Stimulated activated CD8-positive, alpha-beta memory T cell treated with anti-CD3 and anti-CD28 coated beads, Interleukin-15, amount 100 ng/mL, for 48 hours (primary cell): ENCODE results near the gene SF3B3.
"Not testable (repeated sequence)": the region's sequence is repeated elsewhere in the genome, so short reads cannot be mapped to it uniquely, and the experiment has no call there.

Source experiments
- DNase-seq, 2 donors: peaks; one replicate each; pipeline ENCODE4 v3.0.0-alpha.2; 2020; ENCODE audit warnings: low read depth in 2 of 2

Gene SF3B3

DNA sequence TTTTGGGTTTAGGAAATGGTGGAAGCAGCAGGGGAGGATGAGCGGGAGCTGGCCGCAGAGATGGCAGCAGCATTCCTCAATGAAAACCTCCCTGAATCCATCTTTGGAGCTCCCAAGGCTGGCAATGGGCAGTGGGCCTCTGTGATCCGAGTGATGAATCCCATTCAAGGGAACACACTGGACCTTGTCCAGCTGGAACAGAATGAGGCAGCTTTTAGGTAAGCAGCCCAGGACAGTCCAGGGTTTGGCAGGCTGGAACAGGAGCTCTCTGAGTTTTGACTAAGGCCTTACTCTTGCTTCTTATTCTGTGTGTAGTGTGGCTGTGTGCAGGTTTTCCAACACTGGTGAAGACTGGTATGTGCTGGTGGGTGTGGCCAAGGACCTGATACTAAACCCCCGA is 41.4 kb downstream of the SF3B3 start:
- no peak for DNase-seq

DNA sequence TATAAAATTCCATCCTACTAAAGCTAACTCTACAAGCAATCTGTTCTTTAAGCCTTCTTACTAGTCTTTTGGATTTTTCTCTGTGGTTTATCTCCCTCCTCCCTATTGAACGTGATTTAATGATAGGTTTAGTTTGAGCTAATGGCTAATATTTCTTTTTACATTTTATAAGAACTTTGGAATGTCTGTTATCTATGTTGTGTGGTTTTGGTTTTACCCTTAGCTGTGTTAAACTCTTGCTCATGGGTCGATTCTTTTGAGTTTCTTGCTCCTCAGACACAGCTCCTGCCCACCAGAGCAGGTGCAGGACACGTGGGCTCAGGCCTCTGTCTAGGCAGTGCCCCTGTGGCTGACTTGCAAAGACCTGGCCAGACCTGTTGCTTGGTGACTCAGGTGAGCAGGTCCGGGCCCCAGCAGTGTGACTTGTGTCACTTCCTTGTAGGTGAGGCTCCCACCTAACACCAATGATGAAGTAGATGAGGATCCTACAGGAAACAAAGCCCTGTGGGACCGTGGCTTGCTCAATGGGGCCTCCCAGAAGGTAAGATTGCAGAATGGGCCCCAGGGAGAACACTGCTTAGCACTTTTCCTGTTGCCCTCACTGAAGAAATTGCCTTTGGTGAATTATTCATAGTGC is 45.1 kb downstream of the SF3B3 start:
- no peak for DNase-seq

DNA sequence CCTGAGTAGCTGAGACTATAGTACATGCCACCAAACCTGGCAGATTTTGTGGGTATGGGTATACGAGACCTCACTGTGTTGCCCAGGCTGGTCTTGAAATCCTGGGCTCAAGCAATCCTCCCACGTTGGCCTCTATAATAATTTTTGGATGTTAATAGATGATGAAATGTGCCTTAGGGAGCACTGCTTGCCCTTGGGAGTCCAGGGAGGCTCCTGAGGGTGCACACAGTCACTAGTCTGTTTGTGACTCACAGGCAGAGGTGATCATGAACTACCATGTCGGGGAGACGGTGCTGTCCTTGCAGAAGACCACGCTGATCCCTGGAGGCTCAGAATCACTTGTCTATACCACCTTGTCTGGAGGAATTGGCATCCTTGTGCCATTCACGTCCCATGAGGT is 46.1 kb downstream of the SF3B3 start:
- no peak for DNase-seq

DNA sequence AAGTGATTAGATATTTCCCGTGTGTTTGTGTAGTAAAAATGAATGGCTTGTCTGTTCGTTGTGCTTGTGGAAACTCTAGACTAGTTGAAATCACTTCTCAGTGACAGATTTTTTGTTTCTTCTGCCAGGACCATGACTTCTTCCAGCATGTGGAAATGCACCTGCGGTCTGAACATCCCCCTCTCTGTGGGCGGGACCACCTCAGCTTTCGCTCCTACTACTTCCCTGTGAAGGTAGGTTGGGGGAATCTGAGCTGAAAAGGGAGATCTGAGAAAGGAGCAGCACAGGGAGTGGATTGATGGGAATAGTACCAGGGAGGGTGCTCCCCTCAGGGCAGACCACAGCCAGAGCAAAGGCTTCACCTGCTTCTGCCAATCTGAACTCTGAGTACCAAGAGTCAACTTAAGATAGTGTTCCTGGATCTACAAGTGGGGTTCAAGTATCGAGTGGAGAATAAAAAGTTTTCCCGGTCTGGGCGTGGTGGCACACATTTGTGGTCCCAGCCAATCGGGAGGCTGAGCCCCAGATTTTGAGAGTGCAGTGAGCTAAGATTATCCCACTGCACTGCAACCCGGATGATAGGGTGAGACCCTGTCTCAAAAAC is 47.5 kb downstream of the SF3B3 start:
- DNase-seq: no peak

DNA sequence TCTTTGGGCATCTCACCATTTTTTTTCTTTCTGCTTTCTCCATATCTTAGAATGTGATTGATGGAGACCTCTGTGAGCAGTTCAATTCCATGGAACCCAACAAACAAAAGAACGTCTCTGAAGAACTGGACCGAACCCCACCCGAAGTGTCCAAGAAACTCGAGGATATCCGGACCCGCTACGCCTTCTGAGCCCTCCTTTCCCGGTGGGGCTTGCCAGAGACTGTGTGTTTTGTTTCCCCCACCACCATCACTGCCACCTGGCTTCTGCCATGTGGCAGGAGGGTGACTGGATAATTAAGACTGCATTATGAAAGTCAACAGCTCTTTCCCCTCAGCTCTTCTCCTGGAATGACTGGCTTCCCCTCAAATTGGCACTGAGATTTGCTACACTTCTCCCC is 48.0 kb downstream of the SF3B3 start:
- DNase-seq: no peak

DNA sequence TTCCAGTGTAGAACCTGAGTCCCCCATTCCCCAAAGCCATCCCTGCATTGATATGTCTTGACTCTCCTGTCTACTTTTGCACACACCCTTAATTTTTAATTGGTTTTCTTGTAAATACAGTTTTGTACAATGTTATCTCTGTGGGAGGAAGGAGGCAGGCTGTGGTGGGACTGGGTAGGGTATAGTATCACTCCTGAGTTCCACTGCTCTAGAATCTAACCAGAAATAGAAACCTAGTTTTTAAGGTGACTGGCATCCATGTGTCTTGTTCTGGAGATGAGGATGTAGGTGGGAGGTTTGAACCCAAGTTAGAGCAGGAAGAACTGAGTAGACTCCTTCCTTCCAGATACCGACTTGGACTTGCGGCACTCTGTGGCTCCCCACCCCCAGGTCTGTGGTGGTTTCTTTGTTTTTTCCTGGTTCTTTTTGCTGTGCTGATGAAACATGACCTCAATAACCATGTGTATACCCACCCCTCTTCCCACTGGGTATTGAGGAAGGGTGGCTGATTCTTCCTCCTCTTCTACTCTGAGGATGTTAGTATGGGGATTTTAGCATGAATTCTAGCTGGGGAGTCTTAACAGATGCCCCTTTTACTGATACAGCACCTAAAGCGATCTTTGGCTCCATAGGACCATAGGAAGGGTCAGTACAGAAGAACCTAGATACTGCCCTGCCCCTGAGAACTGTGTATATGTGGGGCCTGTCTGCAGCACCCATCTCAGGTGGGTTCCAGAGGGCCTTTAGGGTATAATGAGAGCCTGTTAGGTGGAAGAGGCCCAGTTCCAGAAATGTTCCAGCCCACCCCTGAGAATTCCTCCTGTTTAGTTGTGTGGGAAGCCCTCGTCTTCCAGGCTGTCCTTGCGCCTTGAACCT is 48.7 kb downstream of the SF3B3 start:
- no peak for DNase-seq

DNA sequence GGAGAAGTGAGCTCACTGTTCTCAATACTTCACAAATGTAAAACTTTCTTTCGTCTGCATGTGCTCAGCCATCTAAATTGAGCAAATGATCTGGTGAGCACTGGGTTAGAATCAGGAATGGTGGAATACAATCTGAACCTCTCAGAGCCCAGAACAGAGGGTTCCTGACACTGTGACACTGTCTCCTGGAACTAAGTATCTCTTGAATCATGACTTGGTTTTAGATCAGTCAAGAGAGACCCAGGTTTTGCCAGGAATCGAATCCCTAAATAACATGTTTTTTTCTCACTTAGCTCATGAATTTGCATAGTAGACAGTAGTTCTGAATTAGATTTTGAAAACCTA is 49.3 kb downstream of the SF3B3 start:
- DNase-seq: no peak

DNA sequence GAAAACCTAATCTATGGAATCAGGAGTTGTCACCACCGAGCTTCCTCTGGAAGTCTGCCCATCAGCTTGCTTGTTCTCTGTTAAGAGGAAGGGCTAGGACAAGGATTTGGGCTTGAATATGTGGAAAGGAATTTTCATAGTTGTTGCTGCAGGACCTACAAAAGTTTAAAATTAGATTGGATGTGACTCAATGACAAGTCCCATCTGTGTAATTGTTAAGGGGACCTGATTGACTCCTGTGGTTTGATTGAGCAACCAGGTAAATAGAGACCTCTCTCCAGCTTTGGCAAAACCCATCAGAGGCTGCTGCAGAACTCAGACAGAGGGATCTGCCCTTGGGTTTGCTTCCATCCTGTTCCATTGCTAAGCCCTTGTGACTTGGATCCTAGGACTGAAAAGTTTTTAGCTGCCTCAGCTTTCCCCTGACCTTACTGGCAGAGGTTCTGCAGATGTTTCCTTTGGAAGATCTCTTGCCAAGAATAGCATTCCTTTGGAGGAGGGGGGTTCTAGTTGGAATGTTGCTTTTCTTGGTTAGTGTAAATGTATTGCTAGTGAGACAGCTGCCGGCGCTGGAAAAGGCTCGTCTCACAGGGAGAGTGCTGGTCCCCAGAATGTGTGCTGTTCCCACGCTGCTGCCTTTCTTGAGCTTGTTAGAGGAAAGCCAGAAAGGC is 50.0 kb downstream of the SF3B3 start:
- no peak for DNase-seq

DNA sequence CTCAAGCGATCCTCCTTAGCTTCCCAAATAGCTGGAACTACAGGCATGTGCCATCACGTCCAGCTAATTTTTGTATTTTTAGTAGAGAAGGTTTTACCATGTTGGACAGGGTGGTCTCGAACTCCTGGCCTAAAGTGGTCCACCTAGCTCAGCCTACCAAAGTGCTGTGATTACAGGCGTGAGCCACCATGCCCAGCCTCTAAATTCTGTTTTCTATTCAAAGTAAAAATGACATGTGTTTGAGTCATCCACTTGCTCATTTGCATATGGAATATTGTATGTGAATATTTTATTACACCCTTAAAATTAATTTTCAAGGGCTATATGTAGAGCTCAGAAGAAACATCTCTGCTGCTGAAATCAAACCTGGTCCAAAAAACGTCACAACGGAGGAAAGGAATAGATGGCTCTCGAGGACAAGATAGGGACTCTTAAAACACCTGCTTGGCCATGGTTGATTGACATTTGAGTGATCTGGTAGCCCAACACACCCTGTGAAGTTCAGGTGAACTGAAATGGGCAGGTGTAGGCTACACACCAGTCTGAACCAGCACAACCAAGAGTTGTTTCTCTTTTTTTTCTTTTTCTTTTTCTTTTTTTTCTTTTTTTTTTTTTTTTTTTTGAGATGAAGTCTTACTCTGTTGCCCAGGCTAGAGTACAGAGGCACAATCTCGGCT is 51.1 kb downstream of the SF3B3 start:
- no peak for DNase-seq

DNA sequence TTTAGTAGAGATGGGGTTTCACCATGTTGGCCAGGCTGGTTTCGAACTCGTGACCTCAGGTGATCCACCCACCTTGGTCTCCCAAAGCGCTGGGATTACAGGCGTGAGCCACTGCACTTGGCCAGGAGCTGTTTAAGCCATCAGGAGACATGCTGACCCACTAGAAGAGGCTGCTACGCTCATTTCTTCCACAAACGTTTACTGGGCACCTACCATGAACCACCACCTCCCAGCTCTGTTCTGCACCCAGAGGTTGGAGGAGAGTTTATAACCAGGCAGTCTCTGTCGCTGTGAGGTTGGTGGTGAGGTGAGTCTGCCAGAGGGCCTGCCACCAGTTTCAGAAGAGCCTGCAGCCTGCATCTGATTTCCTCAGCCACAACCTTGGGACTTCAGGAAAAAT is 51.8 kb downstream of the SF3B3 start:
- no peak for DNase-seq

DNA sequence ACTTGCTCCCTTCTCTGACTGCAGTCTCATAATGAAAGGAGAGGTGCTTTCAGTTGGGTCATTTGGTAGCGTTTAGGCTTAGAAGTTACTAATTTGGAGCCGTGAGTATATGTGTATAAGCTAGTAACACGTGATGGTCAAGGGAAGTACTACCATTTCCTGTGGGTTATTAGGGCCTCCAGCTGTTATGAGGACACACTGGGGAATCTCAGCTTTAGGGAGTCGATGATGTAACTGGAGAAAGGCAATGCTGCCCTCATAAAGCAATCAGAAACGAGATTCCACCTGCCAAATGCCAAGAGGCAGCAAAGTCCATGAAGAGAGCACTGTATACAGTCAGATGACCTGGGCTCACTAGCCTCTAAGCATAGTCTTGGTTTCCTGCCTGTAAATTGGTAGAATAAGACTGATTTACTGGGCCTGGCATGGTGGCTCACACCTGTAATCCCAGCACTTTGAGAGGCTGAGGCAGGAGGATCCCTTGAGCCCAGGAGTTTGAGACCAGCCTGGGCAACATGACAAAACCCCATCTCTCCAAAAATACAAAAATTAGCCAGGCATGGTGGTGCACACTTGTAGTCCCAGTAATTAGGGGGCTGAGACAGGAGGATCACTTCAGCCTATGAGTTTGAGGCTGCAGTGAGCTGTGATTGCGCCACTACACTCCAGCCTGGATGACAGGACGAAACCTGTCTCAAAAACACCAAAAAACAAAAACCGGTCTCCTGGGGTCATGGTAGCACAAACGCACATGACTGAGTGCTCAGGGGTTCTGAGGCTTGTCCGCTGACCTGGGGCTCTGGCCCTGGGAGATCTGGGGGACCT is 53.0 kb downstream of the SF3B3 start:
- DNase-seq: no peak

DNA sequence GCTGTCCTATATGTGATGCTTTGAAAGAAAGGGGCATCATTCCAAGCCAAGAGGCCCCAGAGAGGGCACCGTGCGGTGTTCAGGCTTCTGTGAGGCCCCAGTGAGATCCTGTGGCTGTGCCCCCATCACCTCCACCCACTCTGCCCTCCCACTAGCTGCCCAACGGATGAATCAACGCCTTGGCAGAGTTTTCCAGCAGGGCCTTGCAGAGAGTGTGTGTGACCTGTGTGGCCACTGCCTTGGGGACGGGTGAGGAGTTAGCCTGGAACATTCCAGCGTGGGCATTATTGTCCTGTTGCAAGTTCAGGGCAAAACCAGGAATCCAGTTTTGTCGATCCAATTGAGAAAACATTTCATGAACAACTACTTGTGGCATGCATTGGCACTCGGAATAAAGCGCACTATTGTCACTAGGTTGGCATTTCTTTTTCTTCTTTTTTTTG is 53.7 kb downstream of the SF3B3 start:
- DNase-seq: no peak

DNA sequence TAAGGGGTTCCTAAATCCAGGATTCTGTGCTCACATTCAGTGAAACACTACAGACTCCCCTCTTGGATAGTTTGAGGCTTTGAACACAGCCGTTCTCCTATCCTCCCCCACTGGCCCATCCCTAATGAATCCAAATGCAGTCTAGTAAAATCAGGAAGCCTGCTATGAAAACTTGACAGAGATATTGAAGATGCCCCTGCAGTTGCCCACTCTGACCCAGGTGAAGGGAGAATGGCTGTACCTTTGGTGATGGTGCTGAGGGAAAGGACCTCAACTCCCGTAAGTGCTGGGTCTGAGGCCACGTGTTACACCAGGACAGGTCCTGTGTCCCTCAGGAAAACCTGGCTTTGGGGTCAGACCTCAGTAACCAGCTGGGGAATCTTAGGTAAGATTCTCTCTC is 54.4 kb downstream of the SF3B3 start:
- DNase-seq: no peak

DNA sequence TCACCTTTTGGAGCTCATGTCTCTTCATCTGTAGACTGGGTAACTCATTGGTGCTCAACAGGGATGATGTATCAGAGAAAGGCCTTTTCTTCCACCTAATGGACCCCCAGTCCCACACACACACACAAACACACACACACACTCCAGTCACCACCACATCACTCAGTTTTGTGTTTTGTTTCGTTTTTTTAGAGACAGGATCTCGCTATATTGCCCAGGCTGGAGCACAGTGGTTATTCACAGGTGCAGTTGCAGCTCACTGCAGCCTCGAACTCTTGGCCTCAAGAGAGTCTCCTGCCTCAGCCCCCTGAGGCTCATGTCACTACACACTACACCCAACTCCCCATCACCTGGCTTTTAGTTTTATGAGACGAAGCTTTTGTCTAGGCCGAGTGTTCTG is 55.6 kb downstream of the SF3B3 start:
- no peak for DNase-seq

DNA sequence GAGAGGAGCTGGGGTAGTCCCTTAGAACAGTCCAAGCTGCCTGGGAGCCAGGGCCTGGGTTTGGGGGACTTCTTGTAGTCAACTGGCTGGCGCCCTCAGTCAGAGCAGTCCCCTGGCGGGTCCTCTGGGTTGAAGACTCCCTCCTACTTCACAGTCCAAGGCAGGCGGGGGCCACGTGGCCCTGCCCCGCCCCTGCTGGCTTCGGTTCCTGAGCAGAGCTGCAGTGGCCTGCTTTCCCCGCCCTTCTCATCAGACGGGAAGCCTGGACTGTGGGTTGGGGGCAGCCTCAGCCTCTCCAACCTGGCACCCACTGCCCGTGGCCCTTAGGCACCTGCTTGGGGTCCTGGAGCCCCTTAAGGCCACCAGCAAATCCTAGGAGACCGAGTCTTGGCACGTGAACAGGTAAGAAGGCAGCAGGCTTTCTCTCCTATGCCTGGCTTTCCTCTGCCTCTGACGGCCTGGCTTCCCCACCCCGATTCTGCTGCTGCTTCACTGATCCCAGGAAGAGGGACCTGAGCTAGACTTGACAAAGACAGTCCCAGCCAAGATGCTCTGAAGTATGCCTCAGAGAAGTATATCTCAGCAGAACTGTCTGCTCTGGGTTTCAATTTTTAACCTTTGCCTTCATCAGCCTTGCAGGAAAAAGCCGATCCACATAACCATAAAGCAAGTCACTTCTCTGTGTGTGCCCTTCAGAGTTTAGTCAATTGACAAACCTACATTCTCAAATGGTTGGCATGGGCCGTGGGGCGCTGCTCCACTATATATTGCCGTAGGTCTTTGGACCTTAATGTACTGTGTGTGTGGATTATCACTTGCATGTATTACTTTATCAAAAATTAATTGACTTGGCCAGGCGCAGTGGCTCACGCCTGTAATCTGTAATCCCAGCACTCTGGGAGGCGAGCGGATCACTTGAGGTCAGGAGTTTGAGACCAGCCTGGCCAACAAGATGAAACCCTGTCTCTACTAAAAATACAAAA is 56.3 kb downstream of the SF3B3 start:
- no peak for DNase-seq

DNA sequence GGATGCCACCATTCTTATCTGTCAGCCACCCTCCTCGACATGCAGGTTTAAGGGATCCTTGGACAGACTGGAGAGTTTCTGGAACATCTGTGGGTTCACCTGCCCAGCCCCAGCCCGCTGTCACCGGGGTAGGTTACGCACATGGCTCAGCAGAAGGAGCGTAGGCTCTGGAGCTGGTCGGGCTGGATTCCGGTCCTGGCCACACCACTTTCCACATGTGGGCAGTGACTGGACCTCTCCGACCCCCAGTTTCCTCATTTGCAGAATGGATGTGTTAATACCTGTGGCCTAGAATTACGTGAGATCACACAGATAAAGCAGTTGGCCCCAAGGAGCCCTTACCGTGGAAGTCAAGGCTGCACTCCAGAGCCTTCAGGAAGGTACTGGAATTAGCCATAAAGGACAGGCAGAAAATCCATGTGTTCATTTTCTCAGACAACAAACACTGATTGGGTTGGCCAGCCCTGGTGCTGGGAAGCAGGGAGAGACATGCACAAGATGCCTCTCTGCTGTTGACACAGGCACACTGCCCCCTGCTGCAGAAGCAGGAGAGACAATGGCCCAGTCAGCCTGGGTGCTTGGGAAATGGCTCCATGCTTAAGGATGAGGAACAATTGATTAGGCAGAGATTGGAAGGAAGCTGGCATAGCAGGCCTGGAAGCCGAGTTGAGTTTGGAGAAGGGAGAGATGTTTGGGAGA is 58.8 kb downstream of the SF3B3 start:
- DNase-seq: no peak

DNA sequence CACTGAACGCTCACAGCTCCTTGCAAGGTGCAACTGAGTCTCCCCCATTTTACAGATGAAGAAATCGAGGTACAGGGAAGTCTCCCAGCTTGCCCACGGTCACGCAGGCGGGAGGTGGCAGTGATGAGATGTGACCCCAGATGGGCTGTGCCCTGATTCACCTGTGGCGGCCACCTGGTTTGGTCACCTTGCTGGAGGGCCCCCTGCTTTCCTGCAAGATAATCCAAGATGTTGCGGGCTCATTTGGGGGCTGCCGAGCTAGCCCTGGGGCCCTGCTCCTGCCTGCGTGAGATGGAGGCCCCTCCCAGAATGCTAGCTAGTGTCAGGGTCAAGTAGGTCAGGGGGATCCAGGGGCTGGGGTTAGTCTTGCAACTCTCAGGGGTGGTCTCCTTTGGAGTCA is 63.1 kb downstream of the SF3B3 start:
- DNase-seq: no peak

DNA sequence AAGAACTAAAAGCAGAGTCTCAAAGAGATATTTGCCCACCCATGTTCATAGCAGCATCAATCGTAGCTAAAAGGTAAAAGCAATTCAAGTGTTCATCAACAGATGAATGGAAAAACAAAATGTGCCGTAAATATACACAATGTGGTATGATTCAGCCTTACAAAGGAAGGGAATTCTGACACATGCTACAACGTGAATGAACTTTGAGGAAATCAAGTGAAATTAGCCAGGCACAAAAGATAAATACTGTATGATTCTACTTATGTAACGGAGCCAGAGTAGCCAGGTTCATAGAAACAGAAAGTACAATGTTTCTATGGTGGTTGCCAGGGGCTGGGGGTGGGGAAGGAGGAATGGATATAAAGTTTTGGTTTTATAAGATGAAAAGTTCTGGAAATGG is 64.9 kb downstream of the SF3B3 start:
- no peak for DNase-seq

DNA sequence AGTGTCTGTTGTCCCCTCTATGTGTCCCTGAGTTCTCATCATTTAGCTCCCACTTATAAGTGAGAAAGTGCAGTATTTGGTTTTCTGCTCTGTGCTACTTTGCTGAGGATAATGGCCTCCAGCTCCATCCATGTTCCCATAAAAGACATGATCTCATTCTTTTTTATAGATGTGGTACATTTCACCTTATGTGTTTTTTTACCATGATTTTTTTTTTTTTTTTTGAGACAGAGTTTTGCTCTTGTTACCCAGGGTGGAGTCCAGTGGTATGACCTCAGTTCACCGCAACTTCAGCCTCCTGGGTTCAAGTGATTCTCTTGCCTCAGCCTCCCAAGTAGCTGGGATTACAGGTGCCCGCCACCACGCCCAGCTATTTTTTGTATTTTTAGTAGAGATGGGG is 65.8 kb downstream of the SF3B3 start:
- DNase-seq: not testable (repeated sequence)
